HG03565 (cell line): Measurements from ENCODE around the gene FAM110C.
"Not testable (repeated sequence)": the region's sequence is repeated elsewhere in the genome, so short reads cannot be mapped to it uniquely, and the experiment has no call there.

ENCODE experiments used
- ATAC-seq: cut with Tn5 transposase; IDR thresholded peaks from one replicate; pipeline ENCODE4 v1.9.1; 2021; ENCODE audit warnings: mild to moderate bottlenecking, moderate library complexity; ENCODE audit not compliant: unreplicated experiment

The FAM110C gene, protein sequence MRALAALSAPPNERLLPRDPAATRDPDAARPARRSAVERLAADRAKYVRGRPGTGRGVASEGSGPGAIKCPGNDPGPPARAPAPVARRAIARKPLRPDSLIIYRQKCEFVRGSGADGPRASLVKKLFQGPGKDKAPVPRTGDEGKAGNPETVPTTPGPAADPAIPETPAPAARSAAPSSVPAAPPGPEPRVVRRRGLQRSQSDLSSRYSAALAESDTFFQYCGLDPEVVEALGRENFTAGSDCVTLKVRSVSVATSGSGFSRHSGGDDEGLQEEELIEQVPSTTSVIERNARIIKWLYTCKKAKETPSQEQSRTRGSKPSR

DNA sequence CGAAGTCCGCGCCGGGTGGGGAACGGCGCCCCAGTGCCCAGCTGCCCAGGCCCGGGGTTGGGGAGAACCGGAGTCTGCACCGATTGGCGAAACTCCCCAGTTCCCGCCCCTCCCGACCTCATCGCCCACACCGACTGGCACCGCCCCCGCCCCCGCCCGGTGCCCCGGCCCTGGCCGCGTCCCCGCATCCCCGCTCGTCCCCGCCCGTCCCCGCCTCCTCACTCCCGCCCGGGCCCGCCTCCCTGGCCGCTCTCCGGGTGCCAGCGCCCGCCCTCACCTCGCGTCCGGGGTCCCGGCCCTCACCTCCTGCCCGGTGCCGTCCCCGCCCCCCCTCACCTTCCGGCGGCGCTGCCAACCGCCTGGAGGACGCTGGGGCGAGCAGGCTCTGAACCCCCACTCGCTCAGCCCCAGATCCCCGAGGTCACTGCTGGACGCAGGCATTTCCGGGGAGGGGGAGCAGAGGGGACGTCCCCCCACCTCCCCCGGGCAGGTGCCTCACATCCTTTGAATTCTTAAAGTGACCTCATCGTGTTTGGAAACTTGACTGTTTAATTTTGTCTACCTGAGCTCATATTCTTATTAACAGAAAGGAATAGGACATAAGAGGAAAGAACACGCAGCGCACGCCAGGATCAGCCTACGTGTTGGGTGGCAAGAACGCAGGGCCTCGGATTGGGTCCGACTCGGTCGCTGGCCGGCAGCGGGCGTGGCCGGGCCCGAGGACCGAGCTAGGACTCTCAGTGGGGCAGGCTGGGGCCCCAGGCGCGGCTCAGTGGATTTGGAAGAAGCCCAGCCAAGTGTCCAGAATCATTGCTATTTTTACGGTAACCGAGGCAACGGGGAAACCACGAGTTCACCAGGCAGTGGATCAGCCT, at the start of gene FAM110C:
Gene FAM110C (minus strand): TSS at position 35 of the 875 bp plus-strand sequence. CDS start 120 bp downstream, outside the sequence.
- no peak for ATAC-seq

DNA sequence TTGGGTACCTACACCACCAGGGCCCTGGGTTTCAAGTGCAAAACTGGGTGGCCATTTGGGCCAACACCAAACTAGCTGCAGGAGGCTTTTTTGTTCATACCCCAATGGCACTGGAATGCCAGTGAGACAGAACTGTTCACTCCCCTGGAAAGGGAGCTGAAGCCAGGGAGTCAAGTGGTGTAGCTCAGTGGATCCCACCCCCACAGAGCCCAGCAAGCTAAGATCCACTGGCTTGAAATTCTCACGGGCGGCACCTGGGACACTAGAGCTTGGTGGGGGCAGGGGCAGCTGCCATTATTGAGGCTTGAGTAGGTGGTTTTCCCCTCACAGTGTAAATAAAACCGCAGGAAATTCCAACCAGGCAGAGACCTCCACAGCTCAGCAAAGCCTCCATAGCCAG, 46.0 kb upstream of the FAM110C start:
- no peak for ATAC-seq

DNA sequence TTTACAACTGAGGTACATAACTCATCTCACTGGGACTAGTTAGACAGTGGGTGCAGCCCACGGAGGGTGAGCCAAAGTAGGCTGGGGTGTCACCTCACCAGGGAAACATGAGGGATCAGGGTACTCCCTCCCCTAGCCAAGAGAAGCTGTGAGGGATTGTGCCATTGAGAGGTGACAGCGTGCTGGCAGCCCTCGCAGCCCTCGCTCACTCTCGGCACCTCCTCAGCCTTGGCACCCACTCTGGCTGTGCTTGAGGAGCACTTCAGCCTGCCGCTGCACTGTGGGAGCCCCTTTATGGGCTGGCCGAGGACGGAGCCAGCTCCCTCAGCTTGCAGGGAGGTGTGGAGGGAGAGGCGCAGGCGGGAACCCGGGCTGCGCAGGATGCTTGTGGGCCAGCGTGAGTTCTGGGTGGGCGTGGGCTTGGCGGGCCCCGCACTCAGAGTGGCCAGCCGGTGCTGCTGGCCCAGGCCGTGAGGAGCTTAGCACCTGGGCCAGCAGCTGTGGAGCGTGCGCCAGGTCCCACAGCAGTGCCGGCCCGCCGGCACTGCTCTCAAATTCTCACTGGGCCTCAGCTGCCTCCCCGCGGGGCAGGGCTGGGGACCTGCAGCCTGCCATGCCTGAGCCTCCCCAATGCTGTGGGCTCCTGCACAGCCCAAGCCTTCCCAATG, 44.5 kb upstream of the FAM110C start:
- ATAC-seq, result no peak

DNA sequence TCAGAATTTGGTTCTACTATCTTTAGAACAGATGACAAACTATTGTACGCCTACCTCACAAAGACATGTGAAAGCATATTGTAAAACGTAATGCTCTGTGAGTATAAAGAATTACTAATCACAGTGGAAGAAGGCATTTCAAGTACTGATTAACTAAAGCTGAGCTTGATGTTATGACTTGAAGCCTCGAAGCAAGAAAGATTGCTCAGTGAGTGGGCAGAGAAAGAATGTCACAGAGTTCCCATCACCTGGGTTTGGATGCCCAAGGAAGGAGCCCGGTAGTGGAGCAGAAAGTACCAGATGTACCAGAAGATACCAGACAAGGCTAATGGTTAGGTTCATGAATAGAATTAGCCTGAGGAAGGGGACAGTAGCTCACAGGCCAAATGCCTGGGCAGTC, 39.5 kb upstream of the FAM110C start:
- no peak for ATAC-seq

DNA sequence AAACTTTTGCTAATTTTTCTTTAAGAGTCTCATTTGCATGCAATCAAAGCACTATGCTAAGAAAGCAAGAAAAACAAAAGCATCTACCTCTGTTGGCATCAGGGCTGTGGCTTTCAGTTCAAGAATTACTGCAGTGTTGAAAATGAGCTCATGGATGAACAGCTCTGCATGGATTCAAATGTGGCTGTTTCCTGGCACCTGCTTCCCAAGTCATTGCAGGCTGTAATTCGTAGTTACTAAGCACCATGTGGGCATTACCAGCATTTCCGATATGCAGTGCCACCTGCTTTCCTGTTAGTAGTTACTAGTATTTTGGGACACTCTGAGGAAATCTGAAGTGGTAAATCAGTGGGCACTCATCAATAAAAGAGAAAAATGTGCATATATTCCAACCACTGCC, 37.8 kb upstream of the FAM110C start:
- no peak for ATAC-seq

DNA sequence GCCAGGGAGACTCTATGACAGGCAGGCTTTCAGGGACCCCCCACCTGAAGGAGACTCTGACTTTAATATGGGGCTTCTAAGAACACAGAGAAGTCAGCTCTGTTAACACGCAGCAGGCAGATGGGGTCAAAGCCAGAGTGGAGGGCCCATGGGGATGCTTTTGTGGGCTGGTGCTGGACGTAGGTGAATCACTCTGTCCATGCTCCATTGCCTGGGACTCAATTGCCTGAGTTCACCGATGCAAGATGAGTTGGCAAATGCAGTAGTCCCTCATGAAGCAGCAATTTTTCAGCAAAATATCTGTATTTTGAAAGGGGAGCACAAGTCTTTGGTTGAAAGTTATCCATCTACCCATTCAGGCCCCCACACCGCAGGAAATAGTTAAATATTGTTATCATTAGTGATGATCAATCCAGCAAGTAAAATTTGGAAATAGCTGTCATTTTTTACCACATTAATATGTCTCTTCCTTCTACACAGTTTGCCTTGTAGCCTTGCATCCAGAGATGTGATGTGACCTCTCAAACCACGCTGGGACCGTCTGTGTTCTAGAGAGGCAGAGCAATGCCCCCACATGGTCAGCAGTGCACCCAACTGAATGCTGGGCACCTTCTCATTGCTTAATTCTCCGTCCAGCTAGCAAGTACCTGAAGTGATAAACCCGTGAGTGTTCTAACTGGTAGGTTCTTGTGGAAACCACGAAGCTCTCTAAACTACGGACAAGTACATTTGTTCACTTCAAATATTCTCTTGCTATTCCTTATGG, 34.8 kb upstream of the FAM110C start:
- ATAC-seq, result no peak

DNA sequence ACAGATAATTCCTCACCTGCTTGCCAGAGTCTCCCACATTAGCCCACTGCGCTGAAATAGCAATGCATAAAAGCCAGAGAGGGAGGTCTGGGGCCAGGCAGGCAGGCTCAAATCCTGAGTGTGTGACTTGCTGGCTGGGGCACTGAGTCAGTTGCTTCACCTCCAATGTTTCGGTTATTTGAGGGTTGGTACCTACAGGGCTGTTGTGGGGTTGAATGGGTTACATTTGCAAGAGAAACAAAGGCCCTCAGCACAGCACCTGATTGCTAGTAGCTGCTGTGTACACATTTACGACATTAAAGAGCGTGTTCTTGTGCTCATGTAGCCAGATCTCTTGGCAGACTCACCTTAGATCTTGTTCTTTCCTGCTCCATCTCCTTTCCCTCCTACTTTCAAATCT, 34.1 kb upstream of the FAM110C start:
- no peak for ATAC-seq

DNA sequence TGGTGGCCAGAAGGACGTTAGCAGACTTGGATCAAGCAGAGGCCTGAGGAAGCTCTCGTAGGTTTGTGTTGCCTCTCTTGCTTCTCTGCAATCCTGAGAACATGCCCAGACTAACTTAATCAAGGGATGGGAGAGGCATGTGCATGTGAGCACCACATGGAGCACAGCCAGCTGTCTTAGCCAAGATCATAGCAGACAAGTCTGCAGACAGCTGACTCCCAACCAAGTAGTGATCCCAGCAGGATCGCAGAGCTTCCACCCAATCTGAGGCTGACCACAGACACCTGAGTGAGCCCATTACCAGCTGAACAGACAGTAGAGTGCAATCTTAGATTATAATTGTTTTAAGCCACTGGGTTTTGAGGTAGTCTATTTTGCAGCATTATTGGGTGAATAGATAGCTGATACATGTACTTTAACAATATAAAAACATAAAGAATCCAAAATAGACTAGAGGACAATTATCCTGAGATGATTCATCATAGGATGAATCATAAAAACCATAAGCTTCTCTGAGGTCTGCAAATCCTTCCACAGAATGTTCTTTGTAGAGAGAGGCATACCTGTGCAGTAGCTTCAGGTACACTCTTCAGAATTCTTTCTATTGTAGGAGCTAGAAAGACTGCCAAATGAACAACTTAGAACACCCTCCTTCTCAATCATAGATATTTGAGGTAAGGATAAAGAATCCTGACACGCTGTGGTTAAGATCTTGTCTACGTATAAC, 25.2 kb upstream of the FAM110C start:
- ATAC-seq, result no peak

DNA sequence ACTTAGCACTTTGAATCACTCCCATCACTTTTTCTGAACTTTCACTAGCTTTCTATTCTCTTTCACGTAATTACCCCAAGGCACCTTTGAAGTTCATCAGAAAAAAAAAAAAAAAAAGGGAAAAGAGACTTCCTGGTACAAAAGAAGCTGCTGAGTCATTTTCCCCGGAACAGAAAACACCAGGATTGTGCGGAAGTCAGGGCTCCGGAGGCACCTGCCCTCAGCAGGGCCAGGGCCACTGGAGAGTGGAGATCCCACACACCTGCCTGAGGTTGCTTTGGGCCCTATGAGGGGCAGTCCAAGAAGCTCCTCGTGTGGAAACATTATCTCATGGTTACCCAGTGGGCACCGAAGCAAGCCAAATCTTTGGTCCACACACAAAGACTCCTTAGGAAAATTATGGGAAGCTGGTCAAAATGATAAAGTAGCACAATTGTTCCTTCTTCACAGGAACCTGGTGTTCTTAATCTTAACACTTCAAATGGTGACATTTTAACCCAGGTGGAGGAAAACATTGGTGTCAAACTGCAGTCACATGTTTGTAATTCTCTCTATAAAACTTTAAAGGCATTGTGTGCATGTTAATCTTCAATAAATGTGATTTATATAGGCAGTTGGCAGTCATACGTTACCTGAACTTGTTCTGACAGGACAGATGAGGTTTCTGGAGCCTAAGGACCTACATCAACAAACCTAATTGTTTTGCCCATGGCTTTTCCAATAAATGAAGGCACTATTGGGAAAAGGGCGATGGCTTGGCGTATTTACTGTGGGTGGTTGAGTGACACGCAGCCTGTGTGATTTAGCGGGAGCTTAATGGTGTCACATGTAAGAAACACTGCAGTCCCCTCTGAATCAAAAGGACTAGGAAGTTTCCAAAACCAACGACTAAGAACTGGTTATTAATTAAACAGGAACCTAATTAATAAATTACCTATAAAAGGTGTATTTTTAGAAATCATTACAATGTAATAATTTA, 23.4 kb upstream of the FAM110C start:
- no peak for ATAC-seq

DNA sequence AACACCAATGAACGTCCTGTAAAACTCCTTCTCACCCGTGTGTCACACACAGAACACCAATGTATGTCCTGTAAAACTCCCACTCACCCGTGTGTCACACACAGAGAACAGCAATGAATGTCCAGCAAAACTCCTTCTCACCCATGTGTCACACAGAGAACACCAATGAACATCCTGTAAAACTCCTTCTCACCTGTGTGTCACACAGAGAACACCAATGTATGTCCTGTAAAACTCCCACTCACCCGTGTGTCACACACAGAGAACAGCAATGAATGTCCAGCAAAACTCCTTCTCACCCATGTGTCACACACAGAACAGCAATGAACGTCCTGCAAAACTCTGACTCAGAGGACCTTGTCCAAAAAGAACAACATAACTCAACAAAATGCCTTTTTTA, 22.3 kb upstream of the FAM110C start:
- not testable (repeated sequence) for ATAC-seq

DNA sequence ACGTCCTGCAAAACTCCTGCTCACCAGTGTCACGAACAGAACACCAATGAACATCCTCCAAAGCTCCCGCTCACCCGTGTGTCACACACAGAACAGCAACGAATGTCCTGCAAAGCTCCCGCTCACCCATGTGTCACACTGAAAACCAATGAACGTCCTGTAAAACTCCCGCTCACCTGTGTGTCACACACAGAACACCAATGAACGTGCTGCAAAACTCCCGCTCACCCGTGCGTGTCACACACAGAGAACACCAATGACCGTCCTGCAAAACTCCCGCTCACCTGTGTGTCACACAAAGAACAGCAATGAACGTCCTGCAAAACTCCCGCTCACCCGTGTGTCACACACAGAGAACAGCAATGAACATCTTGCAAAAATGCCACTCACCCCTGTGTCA, 20.5 kb upstream of the FAM110C start:
- ATAC-seq, result no peak

DNA sequence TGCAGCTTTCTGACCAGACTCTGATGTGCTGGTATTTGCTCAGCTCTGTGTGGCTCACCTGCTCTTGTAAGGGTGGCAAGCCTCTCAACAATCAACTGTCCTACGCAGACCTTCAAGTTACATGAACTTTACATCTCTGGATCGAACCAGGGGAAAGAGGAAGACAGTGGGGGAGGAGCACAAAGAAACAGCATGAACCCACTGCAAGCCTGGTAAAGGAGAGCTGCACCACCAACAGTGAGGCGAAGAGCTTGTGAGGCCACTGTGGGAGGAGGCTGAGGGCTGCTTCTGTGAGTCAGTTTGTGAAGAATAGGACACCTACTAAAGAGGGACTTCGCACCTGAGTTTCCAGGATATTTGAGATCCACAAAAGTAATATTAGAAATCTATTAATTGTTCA, 18.8 kb upstream of the FAM110C start:
- no peak for ATAC-seq

DNA sequence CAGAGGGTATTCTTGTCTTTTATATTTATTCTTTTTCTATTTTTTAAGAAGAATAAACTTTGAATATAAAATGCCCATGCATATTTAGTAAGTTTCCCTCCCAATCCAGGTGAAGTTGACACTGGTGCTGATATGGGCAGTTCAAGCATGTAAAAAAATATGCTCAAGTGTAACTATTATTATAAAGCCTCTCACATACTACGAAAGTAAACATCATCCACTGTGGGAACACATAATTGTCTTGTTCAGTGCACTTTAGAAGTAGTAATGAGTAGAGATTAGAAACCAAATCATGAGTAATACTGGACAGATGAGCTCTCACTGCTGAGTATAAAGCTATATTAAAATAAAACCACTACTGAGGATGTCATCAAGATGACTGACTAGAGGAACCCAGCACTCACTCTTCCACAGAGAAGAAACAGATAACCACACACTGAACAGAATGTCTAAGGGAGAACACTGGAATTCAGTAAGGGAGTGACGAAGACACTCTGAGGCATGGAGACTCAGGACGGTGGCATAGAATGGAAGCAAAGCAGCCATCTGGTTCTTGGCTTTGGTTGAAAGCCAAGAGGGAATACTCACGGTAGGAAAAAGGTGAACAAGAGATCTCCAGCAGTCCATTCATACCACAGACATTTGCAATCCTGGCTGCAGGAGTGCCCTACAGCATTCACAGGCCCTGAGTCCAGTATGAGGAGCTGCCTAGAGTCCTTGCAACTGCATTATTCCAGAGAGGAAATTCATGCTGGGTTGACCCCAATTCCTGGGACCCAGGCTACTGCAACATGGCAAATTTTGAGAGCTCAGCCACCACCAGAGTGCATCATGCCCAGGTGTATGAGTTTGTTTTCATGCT, 9.5 kb upstream of the FAM110C start:
- ATAC-seq, result no peak

DNA sequence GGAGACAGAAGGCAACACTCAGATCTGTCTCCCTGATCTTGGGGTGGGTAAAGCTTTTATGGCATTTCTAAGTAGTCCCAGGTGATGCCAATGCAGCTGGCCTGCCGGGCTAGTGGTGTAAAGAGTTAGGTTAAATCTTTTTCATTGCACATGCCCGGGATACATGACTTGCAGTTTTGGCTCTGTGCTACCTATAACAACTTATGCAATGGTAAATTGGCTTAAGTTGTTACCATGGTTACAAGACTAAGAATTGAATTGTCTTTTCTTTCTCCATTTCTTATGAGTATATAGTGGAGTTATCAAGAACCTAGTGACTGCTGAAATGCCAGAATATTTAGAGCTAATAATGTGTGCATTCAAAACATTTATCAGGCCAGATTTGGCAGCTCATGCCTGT, 5.3 kb upstream of the FAM110C start:
- no peak for ATAC-seq

DNA sequence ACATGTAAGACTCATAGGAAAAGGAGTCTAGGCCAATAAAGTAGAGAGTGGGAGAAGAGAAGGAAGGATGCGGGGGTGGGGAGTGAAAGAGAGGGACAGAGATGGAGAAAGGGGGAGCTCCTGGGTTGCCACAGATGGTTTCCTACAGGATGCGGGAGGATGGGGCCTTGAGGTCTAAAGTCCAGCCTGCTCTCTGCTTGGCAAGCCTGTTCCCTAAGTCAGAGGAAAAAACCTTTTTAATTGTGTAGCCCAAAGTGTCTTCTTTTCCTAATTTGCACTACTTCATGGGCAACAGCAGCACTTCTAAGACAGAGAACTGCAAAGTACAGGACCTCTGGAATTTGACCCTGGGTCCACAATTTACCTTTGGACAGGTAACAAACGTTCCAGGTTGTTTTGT, 1.4 kb upstream of the FAM110C start:
- ATAC-seq, result no peak

DNA sequence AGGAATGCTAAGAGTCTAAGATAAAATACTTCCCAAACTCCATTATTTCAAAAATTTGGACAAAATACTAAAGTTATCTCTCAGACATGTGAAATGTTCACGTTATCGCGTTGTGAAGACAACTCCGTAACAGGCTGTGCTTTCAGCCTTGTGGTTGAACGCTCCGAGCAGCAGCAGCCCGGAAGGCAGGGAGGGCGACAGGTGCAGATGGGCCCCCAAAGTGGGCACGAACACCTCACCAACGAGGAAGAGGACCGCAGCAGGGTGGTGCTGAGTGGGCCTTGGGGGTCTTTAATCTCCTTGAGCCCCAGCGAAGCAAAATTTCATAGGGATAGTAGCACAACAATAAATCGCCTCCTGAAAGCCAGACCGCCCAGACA, 1.0 kb upstream of the FAM110C start:
- ATAC-seq, result no peak

DNA sequence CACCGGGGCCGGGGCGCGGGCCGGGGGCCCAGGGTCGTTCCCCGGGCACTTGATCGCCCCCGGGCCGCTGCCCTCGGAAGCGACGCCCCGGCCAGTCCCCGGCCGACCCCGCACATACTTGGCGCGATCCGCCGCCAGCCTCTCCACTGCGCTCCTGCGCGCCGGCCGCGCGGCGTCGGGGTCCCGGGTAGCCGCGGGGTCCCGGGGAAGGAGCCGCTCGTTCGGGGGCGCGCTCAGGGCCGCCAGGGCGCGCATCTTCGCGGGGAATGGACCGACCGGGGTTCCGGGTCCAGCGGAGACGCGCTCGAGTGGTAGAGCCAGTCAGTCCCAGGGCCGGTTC, 204 bp downstream of the FAM110C start:
- no peak for ATAC-seq

DNA sequence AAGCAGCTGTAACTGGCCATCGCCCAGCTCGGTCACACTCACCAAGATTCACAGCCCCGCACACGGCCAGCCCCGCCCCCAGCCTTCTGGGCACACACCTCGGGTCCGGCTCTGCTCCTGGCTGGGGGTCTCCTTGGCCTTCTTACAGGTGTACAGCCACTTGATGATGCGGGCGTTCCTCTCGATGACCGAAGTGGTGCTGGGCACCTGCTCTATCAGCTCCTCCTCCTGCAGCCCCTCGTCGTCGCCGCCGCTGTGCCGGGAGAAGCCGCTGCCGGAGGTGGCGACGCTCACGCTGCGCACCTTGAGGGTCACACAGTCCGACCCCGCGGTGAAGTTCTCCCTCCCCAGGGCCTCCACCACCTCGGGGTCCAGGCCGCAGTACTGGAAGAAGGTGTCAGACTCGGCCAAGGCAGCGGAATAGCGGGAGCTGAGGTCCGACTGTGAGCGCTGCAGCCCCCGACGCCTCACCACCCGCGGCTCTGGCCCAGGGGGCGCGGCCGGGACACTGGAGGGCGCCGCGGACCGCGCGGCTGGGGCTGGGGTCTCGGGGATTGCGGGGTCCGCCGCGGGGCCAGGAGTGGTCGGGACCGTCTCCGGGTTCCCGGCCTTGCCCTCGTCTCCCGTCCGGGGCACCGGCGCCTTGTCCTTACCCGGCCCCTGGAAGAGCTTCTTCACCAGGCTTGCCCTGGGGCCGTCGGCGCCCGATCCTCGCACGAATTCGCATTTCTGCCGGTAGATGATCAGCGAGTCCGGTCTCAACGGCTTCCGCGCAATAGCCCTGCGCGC, 769 bp downstream of the FAM110C start:
- no peak for ATAC-seq
